ENCODE data around the gene CERS5. TPM values are rescaled to one million over a fixed set of nuclear protein-coding genes. Genes with fewer than 3 reads are reported as not detected.

The CERS5 gene
- total RNA-seq, 2 experiments from 2014 or later, result 55.0 to 56.3 TPM

Other genes starting within 250 kb of the CERS5 start
- gene AQP2, start 216.6 kb downstream of the CERS5 start, total RNA-seq, result not detected
- not detected for gene AQP5, start 205.5 kb downstream of the CERS5 start, total RNA-seq
- not detected for gene AQP6, start 194.4 kb downstream of the CERS5 start, total RNA-seq
- 100 to 1,000 TPM; 180 to 198 TPM for gene RACGAP1, start 141.9 kb downstream of the CERS5 start, total RNA-seq
- 10 to 100 TPM; 19.0 to 28.3 TPM for gene ASIC1, start 109.8 kb downstream of the CERS5 start, total RNA-seq
- gene SMARCD1, start 82.0 kb downstream of the CERS5 start, total RNA-seq, result 10 to 100 TPM; 62.0 to 80.8 TPM
- gene GPD1, start 63.4 kb downstream of the CERS5 start, total RNA-seq, result under 1 TPM in 1 of 2 experiments, not detected in 1; 0.30 TPM
- gene COX14, start 55.1 kb downstream of the CERS5 start, total RNA-seq, result 10 to 100 TPM; 55.1 to 64.5 TPM
- 10 to 100 TPM; 36.4 to 64.2 TPM for gene LIMA1, start 116.2 kb upstream of the CERS5 start, total RNA-seq
- not detected for gene FAM186A, start 229.2 kb upstream of the CERS5 start, total RNA-seq
- gene LARP4, start 233.5 kb upstream of the CERS5 start, total RNA-seq, result 10 to 100 TPM; 50.5 to 78.2 TPM